SJCRH30 (cell line): Measurements from ENCODE around the gene MYO19. TPM values are rescaled to one million over a fixed set of nuclear protein-coding genes. Genes with fewer than 3 reads are reported as not detected.

Experiments
- DNase-seq, 2 experiments: peaks; one replicate each; pipeline ENCODE4 v3.0.0-alpha.2; 2015 to 2020
- H3K27ac ChIP-seq: fragments of 250-450 bp; sonication (Bioruptor Pico); 2 replicates; pipeline ENCODE4 v1.5.1; 2020; ENCODE audit warnings: mild to moderate bottlenecking, moderate library complexity
- H3K27me3 ChIP-seq: fragments of 250-450 bp; sonication (Bioruptor Pico); 2 replicates; pipeline ENCODE4 v1.5.1; 2020; ENCODE audit warnings: mild to moderate bottlenecking, moderate library complexity
- H3K36me3 ChIP-seq: fragments of 250-450 bp; sonication (Bioruptor Pico); 2 replicates; pipeline ENCODE4 v1.5.1; 2020; ENCODE audit warnings: mild to moderate bottlenecking, moderate library complexity
- H3K4me1 ChIP-seq: fragments of 250-450 bp; sonication (Bioruptor Pico); 2 replicates; pipeline ENCODE4 v1.5.1; 2020; ENCODE audit warnings: mild to moderate bottlenecking, moderate library complexity
- H3K4me3 ChIP-seq: fragments of 250-450 bp; sonication (Bioruptor Pico); 2 replicates; pipeline ENCODE4 v1.5.1; 2020; ENCODE audit warnings: mild to moderate bottlenecking, moderate library complexity
- H3K9me3 ChIP-seq: fragments of 250-450 bp; sonication (Bioruptor Pico); replicated peaks from 2 replicates; pipeline ENCODE4 v1.5.1; 2020; ENCODE audit warnings: mild to moderate bottlenecking, moderate library complexity
- total RNA-seq: library from RNA; depleted of rRNA; stranded (reverse); fragments of >200 nt; shearing (Covaris generic); gene quantifications from 2 replicates; pipeline ENCODE4 v1.2.3, GENCODE V29; 2014; rRNA removed

MYO19 gene, protein sequence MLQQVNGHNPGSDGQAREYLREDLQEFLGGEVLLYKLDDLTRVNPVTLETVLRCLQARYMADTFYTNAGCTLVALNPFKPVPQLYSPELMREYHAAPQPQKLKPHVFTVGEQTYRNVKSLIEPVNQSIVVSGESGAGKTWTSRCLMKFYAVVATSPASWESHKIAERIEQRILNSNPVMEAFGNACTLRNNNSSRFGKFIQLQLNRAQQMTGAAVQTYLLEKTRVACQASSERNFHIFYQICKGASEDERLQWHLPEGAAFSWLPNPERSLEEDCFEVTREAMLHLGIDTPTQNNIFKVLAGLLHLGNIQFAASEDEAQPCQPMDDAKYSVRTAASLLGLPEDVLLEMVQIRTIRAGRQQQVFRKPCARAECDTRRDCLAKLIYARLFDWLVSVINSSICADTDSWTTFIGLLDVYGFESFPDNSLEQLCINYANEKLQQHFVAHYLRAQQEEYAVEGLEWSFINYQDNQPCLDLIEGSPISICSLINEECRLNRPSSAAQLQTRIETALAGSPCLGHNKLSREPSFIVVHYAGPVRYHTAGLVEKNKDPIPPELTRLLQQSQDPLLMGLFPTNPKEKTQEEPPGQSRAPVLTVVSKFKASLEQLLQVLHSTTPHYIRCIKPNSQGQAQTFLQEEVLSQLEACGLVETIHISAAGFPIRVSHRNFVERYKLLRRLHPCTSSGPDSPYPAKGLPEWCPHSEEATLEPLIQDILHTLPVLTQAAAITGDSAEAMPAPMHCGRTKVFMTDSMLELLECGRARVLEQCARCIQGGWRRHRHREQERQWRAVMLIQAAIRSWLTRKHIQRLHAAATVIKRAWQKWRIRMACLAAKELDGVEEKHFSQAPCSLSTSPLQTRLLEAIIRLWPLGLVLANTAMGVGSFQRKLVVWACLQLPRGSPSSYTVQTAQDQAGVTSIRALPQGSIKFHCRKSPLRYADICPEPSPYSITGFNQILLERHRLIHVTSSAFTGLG
- 70.0 and 93.0 TPM in 2 replicates for total RNA-seq

DNA sequence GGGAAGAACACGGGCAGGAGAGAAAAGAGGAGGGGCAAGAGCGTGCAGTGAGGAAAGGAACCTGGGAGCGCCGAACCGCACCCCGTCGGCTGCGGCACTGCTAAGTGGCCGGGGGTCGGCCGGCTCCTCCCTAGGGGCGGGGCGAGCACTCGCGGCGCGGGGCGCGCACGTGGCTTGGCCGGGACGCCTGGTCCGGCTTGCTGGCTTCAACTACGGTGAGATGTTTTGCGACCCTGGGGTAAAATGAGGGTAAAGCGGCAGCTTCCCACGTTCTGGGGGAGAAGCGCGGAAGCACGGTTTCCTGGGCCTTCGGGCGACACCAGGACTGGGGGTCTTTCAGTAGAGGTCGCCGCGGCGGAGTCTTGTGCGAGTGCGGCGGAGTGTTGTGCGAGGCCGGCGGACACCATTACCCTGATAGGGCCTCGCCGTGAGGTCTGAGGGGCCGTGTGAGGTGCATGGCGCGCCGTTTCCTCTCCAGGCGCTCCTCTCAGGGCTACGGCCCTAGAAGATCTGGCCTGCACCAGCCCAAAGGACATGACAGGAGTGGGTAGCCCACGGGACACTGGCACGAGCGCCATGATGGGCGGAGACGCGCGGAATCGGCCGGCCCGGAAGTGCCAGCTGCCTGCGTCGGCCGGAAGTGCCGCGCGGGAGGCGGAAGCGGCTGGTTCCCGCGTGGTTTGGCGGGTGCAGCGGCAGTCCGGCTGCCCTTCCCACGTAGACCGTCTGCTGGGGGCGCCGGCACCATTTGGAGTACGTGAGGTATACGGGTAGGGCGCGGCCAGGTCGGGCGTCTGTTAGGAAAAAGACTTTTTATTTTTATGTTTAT is at the start of gene MYO19, which contains the start of gene PIGW:
MYO19 (minus strand) TSS at position 29 of the 829 bp plus-strand sequence. CDS start 2,330 bp downstream, outside the sequence.
PIGW (plus strand) TSS at position 148 of the 829 bp plus-strand sequence. CDS start 2,115 bp downstream, outside the sequence.
- Histone ChIP-seq H3K36me3 (peaks cover 53% of the 10 kb centered on the region), H3K9me3 (no peaks in the 10 kb centered on the region), H3K4me3 (peak within 1 kb of the TSS; percentile 95), H3K4me1 (no peaks in the 10 kb centered on the region), H3K27ac (peak within 1 kb of the TSS; percentile 99), H3K27me3 (no peaks in the 10 kb centered on the region)
- DNase-seq = peak; percentile 94

DNA sequence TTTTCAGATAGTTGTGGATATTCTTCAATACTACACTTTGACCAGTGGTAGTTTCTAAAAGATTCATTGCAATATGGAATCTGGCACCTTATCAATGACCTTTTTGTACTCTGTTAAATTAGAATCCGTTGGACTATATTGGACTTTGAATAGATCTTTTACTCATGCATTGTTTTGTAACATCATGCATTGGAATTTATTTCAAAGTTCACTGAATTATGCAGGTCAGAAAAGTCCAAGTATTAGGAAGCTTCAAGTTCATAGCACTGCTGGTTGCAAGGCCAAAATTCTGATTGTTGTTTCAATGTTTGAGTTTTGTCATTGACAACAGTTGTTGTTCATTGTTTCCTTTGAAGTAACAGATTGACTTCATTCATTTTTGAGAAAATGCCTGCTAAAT is 49.1 kb upstream of the MYO19 start:
- Histone ChIP-seq H3K36me3 (peaks cover 91% of the 10 kb centered on the region), H3K4me3 (no peak overlapping the region), H3K27ac (no peak overlapping the region), H3K9me3 (no peaks in the 10 kb centered on the region), H3K27me3 (no peaks in the 10 kb centered on the region), H3K4me1 (no peaks in the 10 kb centered on the region)
- no peak for DNase-seq

DNA sequence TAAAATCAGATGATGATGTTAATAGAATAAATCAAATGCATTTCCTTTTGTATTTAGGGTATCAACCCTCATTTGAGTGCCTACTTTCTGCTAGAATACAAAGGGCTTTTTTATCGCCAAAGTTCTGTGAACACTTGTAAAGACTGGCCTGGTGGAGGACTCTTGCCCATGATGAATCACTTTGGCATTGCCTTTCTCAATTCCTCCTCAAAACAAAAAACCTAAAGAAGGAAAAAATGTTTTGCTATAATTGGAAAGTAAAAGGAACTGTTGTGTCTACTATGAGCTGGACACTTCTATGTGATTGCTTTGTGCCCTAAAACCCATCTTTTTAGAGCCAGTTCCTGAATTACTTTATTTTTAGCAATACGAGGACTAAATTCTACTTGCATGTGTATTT is 44.0 kb upstream of the MYO19 start:
- DNase-seq = no peak
- no peaks in the 10 kb centered on the region for H3K4me1 ChIP-seq
- no peaks in the 10 kb centered on the region for H3K9me3 ChIP-seq
- no peak overlapping the region for H3K27ac ChIP-seq
- H3K27me3 ChIP-seq = no peaks in the 10 kb centered on the region
- H3K36me3 ChIP-seq = peaks cover 76% of the 10 kb centered on the region
- H3K4me3 ChIP-seq = no peak overlapping the region

DNA sequence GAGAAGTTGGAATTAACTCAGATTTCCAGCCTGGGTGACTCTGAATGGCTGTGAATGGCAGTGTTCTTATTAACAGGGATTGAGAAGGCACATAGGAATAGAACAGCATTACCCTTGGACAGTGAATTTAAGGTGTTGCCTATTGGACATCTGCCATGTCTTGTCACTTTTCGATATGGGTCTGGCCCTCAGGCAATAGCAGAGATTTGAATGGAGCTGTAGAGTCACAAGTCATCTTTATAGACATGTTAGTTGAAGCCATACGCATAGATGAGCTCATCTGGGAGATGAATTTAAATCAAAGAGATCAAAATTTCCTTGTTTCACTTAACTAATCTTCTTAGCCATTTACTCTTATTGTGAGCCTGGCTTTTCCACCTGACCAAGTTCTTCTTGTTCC is 42.1 kb upstream of the MYO19 start:
- Histone ChIP-seq H3K4me1 (no peaks in the 10 kb centered on the region), H3K36me3 (peaks cover 76% of the 10 kb centered on the region), H3K4me3 (no peak overlapping the region), H3K9me3 (no peaks in the 10 kb centered on the region), H3K27me3 (no peaks in the 10 kb centered on the region), H3K27ac (no peak overlapping the region)
- no peak for DNase-seq

DNA sequence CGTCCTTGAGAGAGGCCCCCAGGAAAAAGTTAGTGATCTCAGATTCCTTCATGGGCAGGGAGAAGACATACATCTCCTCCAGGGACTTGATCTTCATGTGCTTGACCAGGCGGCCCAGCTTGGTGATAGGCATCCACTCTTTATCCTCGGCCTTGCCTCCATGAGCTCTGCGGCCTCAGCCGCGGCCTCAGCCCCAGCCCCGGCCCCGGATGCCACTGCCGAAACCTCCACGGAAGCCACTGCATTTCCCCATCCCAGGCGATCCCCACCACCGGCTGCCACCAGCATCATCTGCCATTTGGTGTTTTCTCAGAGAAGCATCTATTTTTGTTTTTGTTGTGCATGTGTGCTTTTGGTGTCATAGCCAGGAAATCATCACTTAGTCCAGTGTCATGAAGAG is 40.4 kb upstream of the MYO19 start:
- Histone ChIP-seq H3K27ac (no peak overlapping the region), H3K36me3 (peaks cover 78% of the 10 kb centered on the region), H3K27me3 (no peaks in the 10 kb centered on the region), H3K4me1 (no peaks in the 10 kb centered on the region), H3K9me3 (no peaks in the 10 kb centered on the region), H3K4me3 (no peak overlapping the region)
- no peak for DNase-seq

DNA sequence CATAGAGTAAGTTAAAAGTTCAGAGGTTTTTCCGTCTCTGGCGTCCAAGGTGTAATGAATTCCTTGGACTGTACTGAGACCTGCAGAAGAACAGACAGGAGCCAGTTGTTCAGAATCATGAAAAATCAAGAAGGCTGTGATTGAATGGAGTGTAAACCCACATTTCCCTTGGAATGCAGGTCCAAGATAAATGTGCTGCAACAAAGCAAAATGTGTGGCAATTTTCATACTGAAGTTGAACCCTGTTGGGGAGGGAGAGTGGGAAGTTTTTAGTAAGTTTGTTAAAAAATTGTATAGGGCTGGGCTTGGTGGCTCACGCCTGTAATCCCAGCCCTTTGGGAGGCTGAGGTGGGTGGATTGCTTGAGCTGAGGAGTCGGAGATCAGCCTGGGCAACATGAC is 31.4 kb upstream of the MYO19 start:
- peaks cover 83% of the 10 kb centered on the region for H3K36me3 ChIP-seq
- no peak overlapping the region for H3K4me3 ChIP-seq
- no peaks in the 10 kb centered on the region for H3K9me3 ChIP-seq
- H3K4me1 ChIP-seq = no peaks in the 10 kb centered on the region
- H3K27ac ChIP-seq = no peak overlapping the region
- H3K27me3 ChIP-seq = no peaks in the 10 kb centered on the region
- DNase-seq = no peak

DNA sequence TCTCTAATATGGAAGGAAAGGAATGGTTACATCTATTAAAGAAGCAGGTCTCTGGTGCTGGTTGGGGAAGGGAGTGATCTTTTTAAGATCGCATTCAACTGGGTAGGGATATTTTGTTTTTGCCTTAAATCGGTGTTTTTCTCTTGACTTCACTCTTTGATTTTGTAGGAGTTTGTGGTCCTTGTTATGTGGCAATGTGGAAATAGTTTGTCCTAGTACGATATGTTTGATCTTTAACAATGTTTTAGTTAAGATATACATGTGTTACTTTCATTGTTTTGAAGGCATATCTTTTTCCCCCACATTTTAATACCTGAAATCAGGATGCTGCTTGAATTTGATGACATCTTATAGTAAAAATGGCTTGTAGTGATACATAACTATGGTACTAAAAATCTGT is 18.8 kb upstream of the MYO19 start:
- Histone ChIP-seq H3K4me1 (no peaks in the 10 kb centered on the region), H3K9me3 (no peaks in the 10 kb centered on the region), H3K27me3 (no peaks in the 10 kb centered on the region), H3K27ac (no peak overlapping the region), H3K36me3 (peaks cover 50% of the 10 kb centered on the region), H3K4me3 (no peak overlapping the region)
- no peak for DNase-seq

DNA sequence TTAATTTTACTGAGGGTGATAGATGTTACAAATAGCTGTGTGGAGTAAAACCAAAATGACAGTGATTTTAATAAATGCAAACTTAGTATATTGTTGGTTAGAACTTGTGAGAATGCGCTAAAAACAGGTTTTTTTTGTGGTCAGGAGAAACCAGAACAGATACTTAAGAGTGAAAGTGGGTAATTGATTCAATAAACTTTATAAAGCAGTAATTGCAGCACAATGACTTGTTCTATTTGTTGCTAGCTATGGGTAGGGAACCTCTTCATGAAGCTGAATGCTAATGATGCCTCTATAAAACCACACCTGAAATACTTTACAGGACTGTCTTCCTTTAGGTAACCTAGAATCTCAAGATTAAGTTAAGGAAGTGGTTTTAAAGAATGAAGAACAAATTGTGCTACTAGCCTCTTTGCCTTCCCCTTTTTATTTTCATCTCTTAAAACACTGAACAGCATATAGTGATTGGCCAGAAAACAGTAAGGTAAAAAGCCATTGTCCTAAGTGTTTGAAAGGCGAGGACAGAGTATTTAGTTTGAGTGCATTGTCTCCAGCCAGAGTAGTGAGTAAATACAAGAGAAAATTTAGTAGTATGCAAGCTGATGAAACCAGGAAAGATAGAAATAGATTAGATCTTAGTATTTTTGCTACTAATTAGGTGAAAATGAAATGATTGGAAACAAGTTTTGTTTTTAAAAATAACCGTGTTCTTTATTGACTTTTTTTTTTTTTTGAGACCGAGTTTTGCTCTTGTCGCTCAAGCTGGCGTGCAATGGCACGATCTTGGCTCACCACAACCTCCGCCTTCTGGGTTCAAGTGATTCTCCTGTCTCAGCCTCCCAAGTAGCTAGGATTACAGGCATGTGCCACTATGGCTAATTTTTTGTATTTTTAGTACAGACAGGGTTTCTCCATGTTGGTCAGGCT is 16.1 kb upstream of the MYO19 start:
- Histone ChIP-seq H3K27ac (no peak overlapping the region), H3K27me3 (no peaks in the 10 kb centered on the region), H3K9me3 (no peaks in the 10 kb centered on the region), H3K4me1 (peaks cover 9% of the 10 kb centered on the region), H3K4me3 (no peak overlapping the region), H3K36me3 (peaks cover 43% of the 10 kb centered on the region)
- no peak for DNase-seq

DNA sequence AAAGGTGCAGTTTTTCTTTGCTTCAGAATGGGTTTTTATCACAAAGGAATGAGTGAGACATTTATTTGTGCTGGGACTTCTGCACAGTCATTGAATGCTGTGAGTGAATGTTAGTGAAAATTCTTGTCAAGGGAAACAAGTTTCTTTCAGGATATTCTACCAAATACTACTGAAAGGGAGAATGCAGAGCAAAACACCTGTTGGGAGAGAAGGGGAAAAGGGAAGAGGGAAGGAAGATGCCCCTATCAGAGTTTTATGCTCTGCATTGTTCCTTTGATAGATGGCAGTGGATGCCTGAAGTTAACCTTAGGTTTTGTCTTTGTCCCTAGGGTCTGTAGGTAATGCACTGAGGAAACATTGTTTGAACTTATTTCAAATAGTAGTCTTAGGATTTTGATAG is 13.1 kb upstream of the MYO19 start:
- no peaks in the 10 kb centered on the region for H3K9me3 ChIP-seq
- H3K36me3 ChIP-seq = peaks cover 36% of the 10 kb centered on the region
- no peak overlapping the region for H3K27ac ChIP-seq
- H3K4me3 ChIP-seq = no peak overlapping the region
- H3K27me3 ChIP-seq = no peaks in the 10 kb centered on the region
- DNase-seq = no peak
- peaks cover 9% of the 10 kb centered on the region for H3K4me1 ChIP-seq

DNA sequence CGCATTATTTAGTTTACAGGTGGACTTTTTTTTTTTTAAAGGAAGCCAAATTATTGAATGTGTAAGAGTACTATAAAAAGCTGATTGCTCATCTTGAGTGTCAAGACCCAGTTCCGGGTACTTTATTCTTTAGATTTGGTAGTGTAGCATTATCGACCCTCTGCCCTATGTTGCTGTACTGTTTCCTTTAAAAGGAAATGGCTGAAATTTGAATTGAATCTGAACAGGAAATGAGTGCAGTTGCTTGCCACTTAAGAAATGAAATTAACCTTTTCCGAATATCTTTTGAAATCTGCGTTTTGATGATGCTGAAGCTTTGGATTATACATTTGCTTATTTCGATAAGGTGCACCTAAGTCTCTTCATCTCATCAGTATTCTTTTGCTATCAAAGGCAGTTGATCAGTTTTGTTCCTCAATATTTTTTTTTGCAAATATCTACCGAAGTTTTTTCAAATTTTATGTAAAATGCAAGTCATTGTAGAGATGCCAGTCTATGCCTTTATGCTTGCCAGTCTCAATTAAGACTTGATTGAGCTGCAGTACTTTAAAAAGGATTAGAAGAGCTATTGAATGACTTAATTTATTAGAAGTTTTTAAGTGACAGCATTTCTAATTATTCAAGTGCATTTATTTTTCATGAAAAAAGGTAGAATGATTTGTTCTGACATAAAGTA is 11.9 kb upstream of the MYO19 start:
- no peak for DNase-seq
- H3K4me3 ChIP-seq = peak overlapping the region; percentile 96
- H3K9me3 ChIP-seq = no peaks in the 10 kb centered on the region
- peaks cover 9% of the 10 kb centered on the region for H3K4me1 ChIP-seq
- H3K27me3 ChIP-seq = no peaks in the 10 kb centered on the region
- peaks cover 30% of the 10 kb centered on the region for H3K36me3 ChIP-seq
- H3K27ac ChIP-seq = peak overlapping the region; percentile 94; the same call in 1 of the 2 replicates

DNA sequence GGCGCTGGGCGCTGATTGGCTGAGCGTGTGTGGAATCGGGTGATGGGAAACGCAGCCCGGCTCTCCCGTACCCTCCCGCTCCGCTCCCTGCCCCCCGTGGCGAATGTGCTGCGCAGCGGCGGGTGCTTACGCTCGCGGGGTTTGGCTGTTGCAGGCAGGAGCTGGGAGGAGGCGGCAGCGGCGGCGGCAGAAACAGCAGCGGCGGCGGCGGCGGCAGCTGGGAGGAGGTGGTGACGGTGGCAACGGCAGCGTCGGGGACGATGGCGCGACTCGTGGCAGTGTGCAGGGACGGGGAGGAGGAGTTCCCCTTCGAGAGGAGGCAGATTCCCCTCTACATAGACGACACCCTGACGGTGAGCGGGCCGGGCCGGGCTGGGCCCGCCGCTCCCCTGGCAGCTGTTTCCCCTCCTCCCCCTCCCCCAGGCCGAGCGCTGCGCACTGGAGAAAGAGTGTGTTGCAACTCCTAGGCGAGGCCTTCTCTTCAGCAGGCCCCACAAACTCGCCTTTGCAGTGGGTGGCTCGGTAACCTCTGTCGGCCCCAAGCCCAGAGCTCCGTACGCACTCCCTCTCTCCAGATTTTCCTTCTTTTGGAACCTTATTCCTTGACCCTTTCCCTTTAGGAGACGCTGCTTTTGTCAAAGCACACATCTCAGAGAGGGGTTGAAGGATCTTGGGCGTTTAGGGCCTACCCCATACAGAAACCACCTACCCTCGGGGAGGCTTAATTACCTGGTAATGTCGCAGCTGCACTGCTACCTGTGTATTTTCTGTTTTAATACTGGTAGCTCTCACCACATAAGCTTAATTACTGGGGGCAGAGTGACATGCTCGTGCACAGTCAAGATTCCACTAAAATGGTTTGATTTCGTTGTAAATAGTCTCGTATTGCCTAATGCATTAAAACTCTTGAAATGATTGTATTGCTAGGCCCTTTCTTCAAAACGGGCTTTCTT is 11.1 kb upstream of the MYO19 start:
- H3K36me3 ChIP-seq = peaks cover 28% of the 10 kb centered on the region
- peak overlapping the region; percentile 96 for H3K4me3 ChIP-seq
- peak; percentile 98 for DNase-seq
- H3K9me3 ChIP-seq = no peaks in the 10 kb centered on the region
- no peaks in the 10 kb centered on the region for H3K27me3 ChIP-seq
- peaks cover 9% of the 10 kb centered on the region for H3K4me1 ChIP-seq
- peak overlapping the region; percentile 94 for H3K27ac ChIP-seq

DNA sequence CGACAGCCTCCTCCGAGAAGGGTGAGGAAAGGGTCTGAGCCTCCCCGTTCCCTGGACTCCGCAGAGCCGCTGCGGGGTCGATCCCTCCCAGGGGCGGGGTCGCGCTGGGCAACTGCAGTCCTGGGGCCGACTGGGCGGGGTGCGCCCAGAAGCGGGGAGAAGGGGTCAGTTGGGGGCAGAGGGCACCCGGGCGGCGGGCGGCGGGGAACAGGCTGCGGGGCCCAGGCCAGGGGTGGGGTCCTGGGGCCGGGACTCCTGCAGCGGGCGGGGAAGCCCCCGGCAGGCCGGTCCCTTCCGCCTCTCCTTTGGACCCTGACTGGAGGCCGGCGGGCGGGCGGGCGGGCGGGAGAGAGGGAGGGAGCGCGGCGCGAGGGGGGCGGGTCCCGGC is 10.4 kb upstream of the MYO19 start:
- DNase-seq = no peak
- H3K27me3 ChIP-seq = no peaks in the 10 kb centered on the region
- peaks cover 9% of the 10 kb centered on the region for H3K4me1 ChIP-seq
- peaks cover 23% of the 10 kb centered on the region for H3K36me3 ChIP-seq
- H3K9me3 ChIP-seq = no peaks in the 10 kb centered on the region
- peak overlapping the region; percentile 94 for H3K27ac ChIP-seq
- H3K4me3 ChIP-seq = peak overlapping the region; percentile 96
